HCT116 (cell line): ENCODE data around the gene TAF6. TPM values are rescaled to one million over a fixed set of nuclear protein-coding genes. Genes with fewer than 3 reads are reported as not detected.
A peak's percentile ranks its signal among the peaks of the same experiment; 100 is the strongest.

ENCODE experiments used
- ATAC-seq: fragments of 200-7000 bp; cut with Tn5 transposase; 2 replicates; pipeline ENCODE4 v1.9.1; 2020; ENCODE audit warnings: mild to moderate bottlenecking, moderate library complexity
- BruUV-seq: library from RNA; stranded (reverse); fragments of 400-500 nt; replicated peaks from 2 replicates; lab custom pipeline; 2021; lab: Mats Ljungman, UMichigan
- CTCF ChIA-PET: fragments of 300-600 bp; sonication (Branson Sonifier 250); formaldehyde crosslinking; loops from one replicate; lab custom pipeline; 2021; ENCODE audit warnings: antibody characterized with exemption; lab: Charles Lee
- POLR2A ChIA-PET: fragments of 300-600, 350-600 bp; sonication (Branson Sonifier 250); formaldehyde crosslinking; loops from one replicate; lab custom pipeline; 2021; ENCODE audit warnings: antibody characterized with exemption; lab: Charles Lee
- RAD21 ChIA-PET, 2 experiments: fragments of 300-600 bp; sonication (Branson Sonifier 250); formaldehyde crosslinking; loops; one replicate each; lab custom pipeline; 2023; ENCODE audit warnings: low total read pairs in 2 of 2; ENCODE audit not compliant: uncharacterized antibody in 2 of 2, unreplicated experiment in 2 of 2, low non-redundant PET in 1 of 2; lab: Charles Lee
- DNase-seq: peaks from one replicate; pipeline ENCODE4 v3.0.0-alpha.2; 2010; ENCODE audit warnings: low read depth, low spot score
- H2AFZ ChIP-seq: fragments of 200-600 bp; shearing (Covaris generic), sonication (generic); 2 replicates; pipeline ENCODE4 v1.6.1; 2017; ENCODE audit warnings: low read depth, mixed run types, mixed read lengths, antibody characterized with exemption, low read length; ENCODE audit not compliant: poor library complexity, severe bottlenecking
- H3K27ac ChIP-seq: 2 replicates; pipeline ENCODE4 v1.5.1; 2012; ENCODE audit warnings: low read depth, low read length
- H3K27me3 ChIP-seq: fragments of 200-600 bp; sonication (generic); 2 replicates; pipeline ENCODE4 v1.6.1; 2016; ENCODE audit warnings: mixed run types, low read length, mixed read lengths; ENCODE audit not compliant: insufficient read depth
- H3K36me3 ChIP-seq, 2 experiments: fragments of 200-500 bp in 1 of 2; fragments of 200-600 bp in 1 of 2; sonication (Bioruptor generic) in 1 of 2; sonication (generic) in 1 of 2; 2 replicates each; pipeline versions ENCODE4 v1.5.1 to v1.6.1; 2014 to 2016; ENCODE audit warnings: low read length in 2 of 2, inconsistent platforms in 1 of 2, mixed read lengths in 1 of 2, mixed run types in 1 of 2; ENCODE audit not compliant: insufficient read depth in 2 of 2, control insufficient read depth in 1 of 2
- H3K4me1 ChIP-seq, 2 experiments: fragments of 200-600 bp in 1 of 2; sonication (generic) in 1 of 2; 2 replicates each; pipeline versions ENCODE4 v1.5.1 to v1.6.1; 2012 to 2017; ENCODE audit warnings: low read length in 2 of 2, inconsistent platforms in 1 of 2, mild to moderate bottlenecking in 1 of 2, mixed read lengths in 1 of 2, mixed run types in 1 of 2, moderate library complexity in 1 of 2; ENCODE audit not compliant: insufficient read depth in 2 of 2, control insufficient read depth in 1 of 2
- H3K4me2 ChIP-seq: fragments of 200-600 bp; sonication (generic); 2 replicates; pipeline ENCODE4 v1.6.1; 2017; ENCODE audit warnings: mixed run types, low read length, mixed read lengths
- H3K4me3 ChIP-seq, 2 experiments: fragments of 200-600 bp in 1 of 2; sonication (generic) in 1 of 2; replicated peaks in 1 of 2; 2 replicates each; pipeline ENCODE4 v1.5.1; 2011 to 2016; ENCODE audit warnings: low read length in 2 of 2, control low read depth in 1 of 2, low read depth in 1 of 2, mild to moderate bottlenecking in 1 of 2, mixed read lengths in 1 of 2, mixed run types in 1 of 2
- H3K79me2 ChIP-seq: fragments of 200-600 bp; sonication (generic); 2 replicates; pipeline ENCODE4 v1.6.1; 2017; ENCODE audit warnings: mild to moderate bottlenecking, mixed run types, low read length, moderate library complexity, mixed read lengths; ENCODE audit not compliant: insufficient read depth
- H3K9ac ChIP-seq: fragments of 200-600 bp; sonication (generic); 2 replicates; pipeline ENCODE4 v1.6.1; 2016; ENCODE audit warnings: low read length, mixed read lengths
- H3K9me2 ChIP-seq: fragments of 200-600 bp; sonication (generic), shearing (Covaris generic); 2 replicates; pipeline ENCODE4 v1.6.1; 2017; ENCODE audit warnings: mixed run types, mild to moderate bottlenecking, moderate library complexity; ENCODE audit not compliant: insufficient read depth
- H3K9me3 ChIP-seq, 2 experiments: fragments of 200-500 bp in 1 of 2; fragments of 200-600 bp in 1 of 2; sonication (Bioruptor generic) in 1 of 2; sonication (generic) in 1 of 2; 2 replicates each; pipeline ENCODE4 v1.6.1; 2014 to 2017; ENCODE audit warnings: low read length in 2 of 2, mixed read lengths in 2 of 2, inconsistent platforms in 1 of 2, low read depth in 1 of 2, mild to moderate bottlenecking in 1 of 2, mixed run types in 1 of 2, moderate library complexity in 1 of 2; ENCODE audit not compliant: control insufficient read depth in 1 of 2, insufficient read depth in 1 of 2
- H4K20me1 ChIP-seq: fragments of 200-600 bp; sonication (generic), shearing (Covaris generic); 2 replicates; pipeline ENCODE4 v1.6.1; 2017; ENCODE audit warnings: mixed run types, mild to moderate bottlenecking, moderate library complexity; ENCODE audit not compliant: insufficient read depth
- CEBPB ChIP-seq: IDR thresholded peaks from 2 replicates; pipeline ENCODE4 v1.6.1; 2012; ENCODE audit warnings: low read depth
- ELF1 ChIP-seq: IDR thresholded peaks from 2 replicates; pipeline ENCODE4 v1.6.1; 2012; ENCODE audit warnings: low read depth, borderline replicate concordance
- EZH2phosphoT487 ChIP-seq: fragments of 200-600 bp; IDR thresholded peaks from 2 replicates; pipeline ENCODE4 v1.6.1; 2018; ENCODE audit warnings: antibody characterized with exemption, borderline replicate concordance
- FOSL1 ChIP-seq: IDR thresholded peaks from 2 replicates; pipeline ENCODE4 v1.6.1; 2012; ENCODE audit warnings: low read depth
- JUND ChIP-seq: IDR thresholded peaks from 2 replicates; pipeline ENCODE4 v1.6.1; 2012
- POLR2A ChIP-seq: IDR thresholded peaks from 2 replicates; pipeline ENCODE4 v1.7.0; 2011; ENCODE audit warnings: borderline replicate concordance; ENCODE audit not compliant: insufficient read depth, insufficient read length; ENCODE audit errors: extremely low read depth
- POLR2AphosphoS5 ChIP-seq: IDR thresholded peaks from 2 replicates; pipeline ENCODE4 v1.6.1; 2011; ENCODE audit warnings: mild to moderate bottlenecking, low read depth, low read length, moderate library complexity
- RAD21 ChIP-seq: IDR thresholded peaks from 2 replicates; pipeline ENCODE4 v1.6.1; 2012; ENCODE audit warnings: low read depth, mild to moderate bottlenecking
- SIN3A ChIP-seq: IDR thresholded peaks from 2 replicates; pipeline ENCODE4 v1.6.1; 2012; ENCODE audit warnings: low read depth
- SP1 ChIP-seq: IDR thresholded peaks from 2 replicates; pipeline ENCODE4 v1.6.1; 2012; ENCODE audit warnings: low read depth
- YY1 ChIP-seq: IDR thresholded peaks from 2 replicates; pipeline ENCODE4 v1.6.1; 2011; ENCODE audit warnings: low read length, low read depth, moderate library complexity, mild to moderate bottlenecking; ENCODE audit not compliant: insufficient replicate concordance; ENCODE audit errors: extremely low read depth
- intact Hi-C: fragments of 100-400 bp; cut with micrococcal nuclease; formaldehyde crosslinking; loops from 2 replicates; pipeline ENCODE4 v1.10.0; 2022
- total RNA-seq: library from RNA; stranded (reverse); gene quantifications from one replicate; pipeline ENCODE4 v1.2.1, GENCODE V29; 2021; ENCODE audit not compliant: unreplicated experiment
- TF ChIP-seq, protein P1 (sequence below): IDR thresholded peaks from 2 replicates; pipeline ENCODE4 v1.6.1; 2011; ENCODE audit warnings: mild to moderate bottlenecking, low read length, moderate library complexity; ENCODE audit not compliant: insufficient replicate concordance; ENCODE audit errors: extremely low read depth
- TF ChIP-seq, protein P2 (sequence below): IDR thresholded peaks from 2 replicates; pipeline ENCODE4 v1.6.1; 2012
- TF ChIP-seq, protein P3 (sequence below): IDR thresholded peaks from 2 replicates; pipeline ENCODE4 v1.6.1; 2012

The TAF6 gene
- total RNA-seq, 1 experiment from 2014 or later, result 67.4 TPM

- H3K4me1 ChIP-seq, result peaks cover 0 to 16% of the 10 kb centered on the region in 2 experiments; a peak in 2 of 4 replicates
- ATAC-seq, result no peak
- H3K9ac ChIP-seq, result no peak overlapping the region
- no peaks in the 10 kb centered on the region for H3K9me3 ChIP-seq
- H3K36me3 ChIP-seq, result peaks cover 60 to 81% of the 10 kb centered on the region in 2 experiments
- RAD21 ChIA-PET, result no interaction called here
- no peak for DNase-seq
- no peak overlapping the region for H2AFZ ChIP-seq
- POLR2A ChIA-PET, result no interaction called here
- peaks cover 15% of the 10 kb centered on the region for H4K20me1 ChIP-seq
- H3K9me2 ChIP-seq, result no peaks in the 10 kb centered on the region
- CTCF ChIA-PET, result no interaction called here
- intact Hi-C loops, result no loop called here
- no peak overlapping the region for H3K27ac ChIP-seq
- H3K4me2 ChIP-seq, result no peak overlapping the region
- no peaks in the 10 kb centered on the region for H3K27me3 ChIP-seq
- no TSS peak for BruUV-seq
- peaks cover 70% of the 10 kb centered on the region for H3K79me2 ChIP-seq
- no peak overlapping the region for H3K4me3 ChIP-seq
- TF ChIP-seq RAD21 (no peak), POLR2AphosphoS5 (peak; percentile 12; the same call in 1 of the 2 replicates)
Observed at GRCh38 chr7:100093925-100094486, 25.2 kb downstream of the TAF6 start.

- peaks cover 55 to 76% of the 10 kb centered on the region in 2 experiments for H3K36me3 ChIP-seq
- ChIA-PET RAD21 (no interaction called here), CTCF (no interaction called here), POLR2A (no interaction called here)
- H2AFZ ChIP-seq, result no peak overlapping the region
- H3K27ac ChIP-seq, result no peak overlapping the region
- no peak overlapping the region for H3K9ac ChIP-seq
- no peak for DNase-seq
- intact Hi-C loops, result no loop called here
- H3K4me3 ChIP-seq, result no peak overlapping the region
- ATAC-seq, result no peak
- H3K9me2 ChIP-seq, result no peaks in the 10 kb centered on the region
- H3K27me3 ChIP-seq, result no peaks in the 10 kb centered on the region
- H3K79me2 ChIP-seq, result peaks cover 67% of the 10 kb centered on the region
- H3K9me3 ChIP-seq, result no peaks in the 10 kb centered on the region
- H3K4me2 ChIP-seq, result no peak overlapping the region
- peaks cover 15% of the 10 kb centered on the region for H4K20me1 ChIP-seq
- no TSS peak for BruUV-seq
- H3K4me1 ChIP-seq, result peaks cover 0 to 19% of the 10 kb centered on the region in 2 experiments; a peak in 3 of 4 replicates
- no peak for TF ChIP-seq YY1
- no peak for TF ChIP-seq SP1
- no peak for TF ChIP-seq POLR2A
- TF ChIP-seq RAD21, result no peak
- TF ChIP-seq, protein P1, sequence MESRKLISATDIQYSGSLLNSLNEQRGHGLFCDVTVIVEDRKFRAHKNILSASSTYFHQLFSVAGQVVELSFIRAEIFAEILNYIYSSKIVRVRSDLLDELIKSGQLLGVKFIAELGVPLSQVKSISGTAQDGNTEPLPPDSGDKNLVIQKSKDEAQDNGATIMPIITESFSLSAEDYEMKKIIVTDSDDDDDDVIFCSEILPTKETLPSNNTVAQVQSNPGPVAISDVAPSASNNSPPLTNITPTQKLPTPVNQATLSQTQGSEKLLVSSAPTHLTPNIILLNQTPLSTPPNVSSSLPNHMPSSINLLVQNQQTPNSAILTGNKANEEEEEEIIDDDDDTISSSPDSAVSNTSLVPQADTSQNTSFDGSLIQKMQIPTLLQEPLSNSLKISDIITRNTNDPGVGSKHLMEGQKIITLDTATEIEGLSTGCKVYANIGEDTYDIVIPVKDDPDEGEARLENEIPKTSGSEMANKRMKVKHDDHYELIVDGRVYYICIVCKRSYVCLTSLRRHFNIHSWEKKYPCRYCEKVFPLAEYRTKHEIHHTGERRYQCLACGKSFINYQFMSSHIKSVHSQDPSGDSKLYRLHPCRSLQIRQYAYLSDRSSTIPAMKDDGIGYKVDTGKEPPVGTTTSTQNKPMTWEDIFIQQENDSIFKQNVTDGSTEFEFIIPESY, result no peak
- TF ChIP-seq, protein P2, sequence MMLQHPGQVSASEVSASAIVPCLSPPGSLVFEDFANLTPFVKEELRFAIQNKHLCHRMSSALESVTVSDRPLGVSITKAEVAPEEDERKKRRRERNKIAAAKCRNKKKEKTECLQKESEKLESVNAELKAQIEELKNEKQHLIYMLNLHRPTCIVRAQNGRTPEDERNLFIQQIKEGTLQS, result no peak
- TF ChIP-seq EZH2phosphoT487, result no peak
- no peak for TF ChIP-seq ELF1
- no peak for TF ChIP-seq JUND
- no peak for TF ChIP-seq SIN3A
- TF ChIP-seq FOSL1, result no peak
- TF ChIP-seq, protein P3, sequence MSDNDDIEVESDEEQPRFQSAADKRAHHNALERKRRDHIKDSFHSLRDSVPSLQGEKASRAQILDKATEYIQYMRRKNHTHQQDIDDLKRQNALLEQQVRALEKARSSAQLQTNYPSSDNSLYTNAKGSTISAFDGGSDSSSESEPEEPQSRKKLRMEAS, result no peak
- no peak for TF ChIP-seq CEBPB
Observed at GRCh38 chr7:100093498-100093897, 25.7 kb downstream of the TAF6 start.
